Measurements from ENCODE around the gene EVC2.

DNA sequence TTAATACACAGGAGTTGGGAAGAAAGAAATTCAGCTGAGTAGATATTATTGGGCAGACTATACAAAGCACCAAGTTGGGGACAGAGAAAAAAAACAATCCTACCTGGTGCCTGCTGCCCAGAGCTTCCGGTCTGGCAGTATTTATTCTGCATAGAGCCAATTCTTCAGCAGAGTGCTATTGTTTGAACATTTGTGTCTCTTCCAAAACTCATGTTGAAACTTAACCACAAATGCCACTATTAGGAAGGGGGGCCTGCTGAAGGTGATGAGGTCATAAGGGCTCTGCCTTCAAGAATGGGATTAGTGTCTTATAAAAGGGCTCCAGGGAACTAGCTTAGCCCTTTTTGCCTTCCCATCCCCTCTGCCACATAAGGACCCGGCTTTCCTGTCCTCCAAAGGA lies 136.2 kb downstream of the EVC2 start:
- TF ChIP-seq, protein P1, sequence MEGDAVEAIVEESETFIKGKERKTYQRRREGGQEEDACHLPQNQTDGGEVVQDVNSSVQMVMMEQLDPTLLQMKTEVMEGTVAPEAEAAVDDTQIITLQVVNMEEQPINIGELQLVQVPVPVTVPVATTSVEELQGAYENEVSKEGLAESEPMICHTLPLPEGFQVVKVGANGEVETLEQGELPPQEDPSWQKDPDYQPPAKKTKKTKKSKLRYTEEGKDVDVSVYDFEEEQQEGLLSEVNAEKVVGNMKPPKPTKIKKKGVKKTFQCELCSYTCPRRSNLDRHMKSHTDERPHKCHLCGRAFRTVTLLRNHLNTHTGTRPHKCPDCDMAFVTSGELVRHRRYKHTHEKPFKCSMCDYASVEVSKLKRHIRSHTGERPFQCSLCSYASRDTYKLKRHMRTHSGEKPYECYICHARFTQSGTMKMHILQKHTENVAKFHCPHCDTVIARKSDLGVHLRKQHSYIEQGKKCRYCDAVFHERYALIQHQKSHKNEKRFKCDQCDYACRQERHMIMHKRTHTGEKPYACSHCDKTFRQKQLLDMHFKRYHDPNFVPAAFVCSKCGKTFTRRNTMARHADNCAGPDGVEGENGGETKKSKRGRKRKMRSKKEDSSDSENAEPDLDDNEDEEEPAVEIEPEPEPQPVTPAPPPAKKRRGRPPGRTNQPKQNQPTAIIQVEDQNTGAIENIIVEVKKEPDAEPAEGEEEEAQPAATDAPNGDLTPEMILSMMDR (conservative IDR thresholded peaks at IDR 0.05; ENCODE audit: low read length) = no peak
- TF ChIP-seq EZH2phosphoT487 (IDR thresholded peaks at IDR 0.05; ENCODE audit: borderline replicate concordance, low read depth, low read length) = no peak
